ENCODE measurements around the gene COL6A1.

Gene COL6A1

DNA sequence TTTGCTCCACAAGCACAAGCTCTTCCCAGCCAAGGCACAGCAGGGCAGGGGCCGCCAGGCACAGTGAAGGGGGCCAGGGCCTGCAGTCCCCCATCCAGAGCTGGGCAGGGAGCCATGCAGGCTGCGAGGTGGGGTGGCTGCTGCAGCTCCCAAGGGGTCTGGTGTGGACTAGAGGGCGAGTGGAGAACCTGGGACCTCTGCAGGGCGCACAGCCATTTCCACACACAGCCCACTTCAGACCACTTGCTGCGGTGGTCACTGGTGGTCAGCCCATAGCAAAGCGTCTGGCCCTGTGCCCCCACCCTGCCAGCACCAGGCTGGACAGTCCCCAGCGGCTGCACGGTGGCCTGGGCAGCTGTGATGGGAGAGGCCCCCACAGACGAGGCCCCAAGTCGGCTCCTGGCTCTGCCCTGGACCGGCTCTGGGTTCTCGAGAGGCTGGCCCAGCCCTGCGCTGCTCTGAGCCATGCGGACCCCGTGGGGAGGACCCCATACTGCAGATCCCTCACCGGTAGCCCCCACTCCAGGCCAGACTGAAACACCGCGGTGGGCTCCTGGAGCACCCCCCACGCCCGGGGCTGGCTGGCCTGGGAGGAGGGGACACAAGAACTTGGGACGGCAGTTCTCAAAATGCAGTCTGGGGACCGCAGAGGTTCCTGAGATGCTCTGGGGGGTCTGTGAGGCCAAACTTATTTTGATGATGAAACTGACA, 69.3 kb downstream of the COL6A1 start:
- DNase-seq (ENCODE audit: low spot score): no peak

DNA sequence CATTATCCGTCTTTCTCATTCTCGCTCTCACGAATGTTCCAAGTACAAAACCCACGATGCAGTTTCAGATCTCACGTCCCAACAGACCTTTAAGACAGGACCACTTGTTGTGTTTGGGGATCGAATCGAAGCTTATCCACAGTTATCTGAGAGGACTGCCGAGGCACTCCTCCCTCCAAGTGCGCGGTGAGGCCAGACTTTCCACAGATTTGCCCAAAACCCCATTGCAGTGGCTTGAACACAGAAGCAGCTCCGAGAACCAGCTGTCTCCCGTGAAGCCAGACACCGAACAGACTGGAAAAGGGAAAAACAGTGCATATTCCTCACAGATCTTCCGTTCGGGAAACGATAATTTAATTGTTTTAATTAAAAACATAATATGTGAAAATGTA, 69.8 kb downstream of the COL6A1 start:
- DNase-seq (ENCODE audit: low spot score): no peak

DNA sequence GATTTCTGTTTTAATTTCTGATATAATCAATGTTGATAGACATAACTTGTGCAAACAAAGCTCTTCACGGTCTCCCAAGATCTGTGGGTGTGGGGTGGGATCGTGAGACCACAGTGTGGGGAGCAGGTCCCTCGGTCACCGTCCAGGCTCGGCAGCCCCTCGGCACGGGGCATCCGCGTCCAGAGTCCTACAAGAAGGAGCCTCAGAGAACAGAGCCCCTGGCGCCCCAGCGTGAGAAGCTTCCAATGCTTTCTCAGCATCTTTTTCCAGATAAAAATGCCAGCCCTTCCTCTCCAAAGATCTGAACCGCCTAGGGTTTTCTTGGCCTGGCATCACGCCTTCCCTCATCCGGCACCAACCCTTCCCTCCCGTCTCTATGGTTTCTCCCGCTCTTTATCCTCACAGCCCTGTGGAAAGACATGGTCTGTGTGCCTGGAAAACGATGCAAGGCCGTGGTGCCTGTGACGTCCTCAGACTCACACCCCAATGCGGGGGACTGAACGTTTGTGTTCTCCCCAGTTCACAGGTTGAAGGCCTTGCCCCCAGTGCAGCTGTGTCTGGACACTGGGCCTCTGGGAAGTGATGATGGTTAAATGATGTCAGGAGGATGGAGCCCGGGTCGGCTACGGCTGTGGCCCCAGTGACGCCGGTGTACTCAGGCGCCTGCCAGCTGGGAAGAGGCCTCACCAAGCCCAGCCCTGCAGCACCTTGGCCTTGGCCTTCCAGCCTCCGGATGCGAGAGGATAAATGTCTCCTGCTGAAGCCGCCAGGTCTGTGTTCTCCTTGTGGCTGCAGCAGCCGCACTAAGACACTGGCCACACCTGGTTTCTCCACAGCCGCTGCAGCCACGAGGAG, 70.5 kb downstream of the COL6A1 start:
- no peak for DNase-seq (ENCODE audit: low spot score)

DNA sequence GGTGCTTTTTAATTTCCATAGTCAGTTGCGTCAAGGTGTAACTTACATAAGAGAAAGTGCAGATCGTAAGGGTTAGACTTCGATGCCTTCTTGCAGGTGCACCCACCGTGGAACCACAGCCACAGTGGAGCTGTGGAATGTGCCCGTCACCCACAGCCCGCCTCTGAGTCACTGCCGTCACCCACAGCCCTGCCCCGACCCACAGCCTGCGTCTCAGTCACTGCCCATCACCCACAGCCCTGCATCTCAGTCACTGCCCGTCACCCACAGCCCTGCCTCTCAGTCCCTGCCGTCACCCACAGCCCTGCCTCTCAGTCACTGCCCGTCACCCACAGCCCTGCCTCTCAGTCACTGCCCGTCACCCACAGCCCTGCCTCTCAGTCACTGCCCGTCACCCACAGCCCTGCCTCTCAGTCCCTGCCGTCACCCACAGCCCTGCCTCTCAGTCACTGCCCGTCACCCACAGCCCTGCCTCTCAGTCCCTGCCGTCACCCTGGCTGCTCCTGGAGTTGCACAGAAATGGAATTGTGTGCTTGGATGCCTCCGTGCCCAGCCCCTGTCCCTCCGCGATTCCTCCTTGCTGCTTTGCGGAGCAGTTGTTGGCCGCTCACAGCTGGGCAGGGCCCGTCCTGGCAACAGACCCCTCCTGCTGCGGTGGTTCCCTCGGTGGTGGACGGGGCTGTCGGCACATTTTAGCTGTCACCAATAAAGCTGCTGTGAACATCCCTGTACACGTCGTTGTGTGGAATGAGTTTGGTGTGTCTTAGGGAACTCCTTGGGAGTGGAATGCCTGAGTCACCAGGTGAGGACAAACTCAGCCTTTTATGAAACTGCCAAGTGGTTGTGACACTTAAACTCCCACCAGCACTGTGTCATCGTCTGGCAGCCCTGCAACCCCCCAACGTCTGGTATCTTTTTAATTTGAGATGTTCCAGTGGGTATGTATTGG, 71.4 kb downstream of the COL6A1 start:
- peak; percentile 58 for DNase-seq (ENCODE audit: low spot score)

DNA sequence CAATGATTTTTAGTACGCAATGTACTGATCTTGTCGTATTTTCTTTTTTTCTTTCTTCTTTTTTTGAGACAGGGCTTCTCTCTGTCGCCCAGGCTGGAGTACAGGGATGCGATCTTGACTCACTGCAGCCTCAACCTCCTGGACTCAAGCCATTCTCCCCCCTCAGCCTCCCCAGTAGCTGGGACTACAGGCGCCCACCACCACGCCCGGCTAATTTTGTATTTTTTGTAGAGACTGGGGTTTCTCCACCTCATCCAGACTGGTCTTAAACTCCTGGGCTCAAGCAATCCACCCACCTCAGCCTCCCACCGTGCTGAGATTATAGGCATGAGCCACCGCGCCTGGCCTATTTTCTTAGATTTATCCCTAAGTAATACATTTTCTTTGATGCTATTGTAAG, 72.5 kb downstream of the COL6A1 start:
- no peak for DNase-seq (ENCODE audit: low spot score)

GRCh38 chr21:46054451-46054881, 72.9 kb downstream of the COL6A1 start:
- peak; percentile 63 for DNase-seq (ENCODE audit: low spot score)
